HCT116 (cell line): ENCODE data around the gene RPUSD3. TPM values are rescaled to one million over a fixed set of nuclear protein-coding genes. Genes with fewer than 3 reads are reported as not detected.

Experiments
- ATAC-seq: fragments of 200-7000 bp; cut with Tn5 transposase; 2 replicates; pipeline ENCODE4 v1.9.1; 2020; ENCODE audit warnings: mild to moderate bottlenecking, moderate library complexity
- BruUV-seq: library from RNA; stranded (reverse); fragments of 400-500 nt; replicated peaks from 2 replicates; lab custom pipeline; 2021; lab: Mats Ljungman, UMichigan
- CTCF ChIA-PET: fragments of 300-600 bp; sonication (Branson Sonifier 250); formaldehyde crosslinking; loops from one replicate; lab custom pipeline; 2021; ENCODE audit warnings: antibody characterized with exemption; lab: Charles Lee
- POLR2A ChIA-PET: fragments of 300-600, 350-600 bp; sonication (Branson Sonifier 250); formaldehyde crosslinking; loops from one replicate; lab custom pipeline; 2021; ENCODE audit warnings: antibody characterized with exemption; lab: Charles Lee
- RAD21 ChIA-PET, 2 experiments: fragments of 300-600 bp; sonication (Branson Sonifier 250); formaldehyde crosslinking; loops; one replicate each; lab custom pipeline; 2023; ENCODE audit warnings: low total read pairs in 2 of 2; ENCODE audit not compliant: uncharacterized antibody in 2 of 2, unreplicated experiment in 2 of 2, low non-redundant PET in 1 of 2; lab: Charles Lee
- DNase-seq: peaks from one replicate; pipeline ENCODE4 v3.0.0-alpha.2; 2010; ENCODE audit warnings: low read depth, low spot score
- H2AFZ ChIP-seq: fragments of 200-600 bp; shearing (Covaris generic), sonication (generic); 2 replicates; pipeline ENCODE4 v1.6.1; 2017; ENCODE audit warnings: low read depth, mixed run types, mixed read lengths, antibody characterized with exemption, low read length; ENCODE audit not compliant: poor library complexity, severe bottlenecking
- H3K27ac ChIP-seq: 2 replicates; pipeline ENCODE4 v1.5.1; 2012; ENCODE audit warnings: low read depth, low read length
- H3K27me3 ChIP-seq: fragments of 200-600 bp; sonication (generic); 2 replicates; pipeline ENCODE4 v1.6.1; 2016; ENCODE audit warnings: mixed run types, low read length, mixed read lengths; ENCODE audit not compliant: insufficient read depth
- H3K36me3 ChIP-seq, 2 experiments: fragments of 200-500 bp in 1 of 2; fragments of 200-600 bp in 1 of 2; sonication (Bioruptor generic) in 1 of 2; sonication (generic) in 1 of 2; 2 replicates each; pipeline versions ENCODE4 v1.5.1 to v1.6.1; 2014 to 2016; ENCODE audit warnings: low read length in 2 of 2, inconsistent platforms in 1 of 2, mixed read lengths in 1 of 2, mixed run types in 1 of 2; ENCODE audit not compliant: insufficient read depth in 2 of 2, control insufficient read depth in 1 of 2
- H3K4me1 ChIP-seq, 2 experiments: fragments of 200-600 bp in 1 of 2; sonication (generic) in 1 of 2; 2 replicates each; pipeline versions ENCODE4 v1.5.1 to v1.6.1; 2012 to 2017; ENCODE audit warnings: low read length in 2 of 2, inconsistent platforms in 1 of 2, mild to moderate bottlenecking in 1 of 2, mixed read lengths in 1 of 2, mixed run types in 1 of 2, moderate library complexity in 1 of 2; ENCODE audit not compliant: insufficient read depth in 2 of 2, control insufficient read depth in 1 of 2
- H3K4me2 ChIP-seq: fragments of 200-600 bp; sonication (generic); 2 replicates; pipeline ENCODE4 v1.6.1; 2017; ENCODE audit warnings: mixed run types, low read length, mixed read lengths
- H3K4me3 ChIP-seq, 2 experiments: fragments of 200-600 bp in 1 of 2; sonication (generic) in 1 of 2; replicated peaks in 1 of 2; 2 replicates each; pipeline ENCODE4 v1.5.1; 2011 to 2016; ENCODE audit warnings: low read length in 2 of 2, control low read depth in 1 of 2, low read depth in 1 of 2, mild to moderate bottlenecking in 1 of 2, mixed read lengths in 1 of 2, mixed run types in 1 of 2
- H3K79me2 ChIP-seq: fragments of 200-600 bp; sonication (generic); 2 replicates; pipeline ENCODE4 v1.6.1; 2017; ENCODE audit warnings: mild to moderate bottlenecking, mixed run types, low read length, moderate library complexity, mixed read lengths; ENCODE audit not compliant: insufficient read depth
- H3K9ac ChIP-seq: fragments of 200-600 bp; sonication (generic); 2 replicates; pipeline ENCODE4 v1.6.1; 2016; ENCODE audit warnings: low read length, mixed read lengths
- H3K9me2 ChIP-seq: fragments of 200-600 bp; sonication (generic), shearing (Covaris generic); 2 replicates; pipeline ENCODE4 v1.6.1; 2017; ENCODE audit warnings: mixed run types, mild to moderate bottlenecking, moderate library complexity; ENCODE audit not compliant: insufficient read depth
- H3K9me3 ChIP-seq, 2 experiments: fragments of 200-500 bp in 1 of 2; fragments of 200-600 bp in 1 of 2; sonication (Bioruptor generic) in 1 of 2; sonication (generic) in 1 of 2; 2 replicates each; pipeline ENCODE4 v1.6.1; 2014 to 2017; ENCODE audit warnings: low read length in 2 of 2, mixed read lengths in 2 of 2, inconsistent platforms in 1 of 2, low read depth in 1 of 2, mild to moderate bottlenecking in 1 of 2, mixed run types in 1 of 2, moderate library complexity in 1 of 2; ENCODE audit not compliant: control insufficient read depth in 1 of 2, insufficient read depth in 1 of 2
- H4K20me1 ChIP-seq: fragments of 200-600 bp; sonication (generic), shearing (Covaris generic); 2 replicates; pipeline ENCODE4 v1.6.1; 2017; ENCODE audit warnings: mixed run types, mild to moderate bottlenecking, moderate library complexity; ENCODE audit not compliant: insufficient read depth
- EZH2 ChIP-seq: fragments of 200-600 bp; sonication (generic); IDR thresholded peaks from 2 replicates; pipeline ENCODE4 v1.6.1; 2017; ENCODE audit warnings: antibody characterized with exemption, mixed run types
- POLR2A ChIP-seq: IDR thresholded peaks from 2 replicates; pipeline ENCODE4 v1.7.0; 2011; ENCODE audit warnings: borderline replicate concordance; ENCODE audit not compliant: insufficient read depth, insufficient read length; ENCODE audit errors: extremely low read depth
- POLR2AphosphoS5 ChIP-seq: IDR thresholded peaks from 2 replicates; pipeline ENCODE4 v1.6.1; 2011; ENCODE audit warnings: mild to moderate bottlenecking, low read depth, low read length, moderate library complexity
- SP1 ChIP-seq: IDR thresholded peaks from 2 replicates; pipeline ENCODE4 v1.6.1; 2012; ENCODE audit warnings: low read depth
- YY1 ChIP-seq: IDR thresholded peaks from 2 replicates; pipeline ENCODE4 v1.6.1; 2011; ENCODE audit warnings: low read length, low read depth, moderate library complexity, mild to moderate bottlenecking; ENCODE audit not compliant: insufficient replicate concordance; ENCODE audit errors: extremely low read depth
- ZFX ChIP-seq: fragments of 450-650 bp; IDR thresholded peaks from 2 replicates; pipeline ENCODE4 v1.6.1; 2017
- ZNF274 ChIP-seq: fragments of 200-500 bp; sonication (Bioruptor generic); IDR thresholded peaks from 2 replicates; pipeline ENCODE4 v1.6.1; 2014; ENCODE audit warnings: mild to moderate bottlenecking, low read depth, low read length, inconsistent platforms
- intact Hi-C: fragments of 100-400 bp; cut with micrococcal nuclease; formaldehyde crosslinking; loops from 2 replicates; pipeline ENCODE4 v1.10.0; 2022
- total RNA-seq: library from RNA; stranded (reverse); gene quantifications from one replicate; pipeline ENCODE4 v1.2.1, GENCODE V29; 2021; ENCODE audit not compliant: unreplicated experiment
- TF ChIP-seq, protein P1 (sequence below), 3 experiments: fragments of 200-600 bp in 1 of 3; sonication (generic) in 1 of 3; IDR thresholded peaks in 2 of 3; conservative IDR thresholded peaks in 1 of 3; 2 replicates each; pipeline ENCODE4 v1.5.1; 2012 to 2017; ENCODE audit warnings: low read depth in 2 of 3, low read length in 2 of 3, antibody characterized with exemption in 1 of 3, borderline replicate concordance in 1 of 3, control low read depth in 1 of 3, mild to moderate bottlenecking in 1 of 3, mixed read lengths in 1 of 3, mixed run types in 1 of 3, moderate library complexity in 1 of 3; ENCODE audit not compliant: insufficient read depth in 1 of 3

Gene RPUSD3
- total RNA-seq, 1 experiment from 2014 or later: 58.0 TPM

DNA sequence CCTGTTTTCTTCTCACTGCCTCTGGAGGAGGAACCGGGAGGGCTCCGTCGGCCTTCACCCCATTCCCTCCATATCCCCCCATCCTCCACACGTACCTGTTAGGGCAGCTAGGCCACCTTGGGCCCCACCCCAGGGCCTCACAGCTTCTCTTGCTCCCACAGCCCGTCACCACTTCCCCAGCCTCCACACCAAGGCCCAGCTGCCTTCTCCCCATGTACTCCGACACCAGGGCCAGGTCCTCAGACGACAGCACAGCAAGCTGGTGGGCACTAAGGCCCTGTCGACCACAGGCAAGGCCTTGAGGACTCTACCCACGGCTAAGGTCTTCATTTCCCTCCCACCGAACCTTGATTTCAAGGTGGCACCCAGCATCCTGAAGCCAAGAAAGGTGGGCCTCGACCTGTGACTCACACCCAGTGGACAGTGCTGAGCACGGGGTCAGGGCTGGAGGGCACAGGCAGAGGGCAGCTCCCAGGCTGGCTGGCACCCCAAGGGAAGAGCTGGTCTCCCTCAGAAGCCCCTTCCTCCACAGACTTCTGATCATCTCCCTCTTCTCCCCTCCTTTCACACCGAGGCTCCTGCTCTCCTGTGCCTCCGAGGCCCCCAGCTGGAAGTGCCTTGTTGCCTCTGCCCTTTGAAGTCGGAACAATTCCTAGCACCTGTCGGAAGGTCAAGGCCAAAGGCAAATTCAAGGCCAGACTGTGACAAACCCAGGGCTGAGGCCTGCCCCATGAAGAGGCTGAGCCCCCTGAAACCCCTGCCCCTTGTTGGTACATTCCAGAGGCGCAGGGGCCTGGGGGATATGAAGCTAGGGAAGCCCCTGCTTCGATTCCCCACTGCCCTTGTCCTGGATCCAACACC, 9.1 kb downstream of the RPUSD3 start:
- ChIA-PET RAD21 (no interaction called here), POLR2A (no interaction called here), CTCF (no interaction called here)
- intact Hi-C loops: no loop called here
- Histone ChIP-seq H3K4me2 (no peak overlapping the region), H3K4me1 (no peaks in the 10 kb centered on the region), H3K27me3 (no peaks in the 10 kb centered on the region), H3K9ac (no peak overlapping the region), H3K4me3 (no peak overlapping the region), H4K20me1 (no peaks in the 10 kb centered on the region), H3K27ac (no peak overlapping the region), H2AFZ (no peak overlapping the region), H3K36me3 (peaks cover 8 to 9% of the 10 kb centered on the region in 2 experiments; a peak in 3 of 4 replicates), H3K9me2 (no peaks in the 10 kb centered on the region), H3K79me2 (no peaks in the 10 kb centered on the region), H3K9me3 (no peaks in the 10 kb centered on the region)
- DNase-seq: no peak
- no peak for TF ChIP-seq EZH2
- TF ChIP-seq ZFX: no peak
- TF ChIP-seq ZNF274: no peak
- TF ChIP-seq, protein P1, sequence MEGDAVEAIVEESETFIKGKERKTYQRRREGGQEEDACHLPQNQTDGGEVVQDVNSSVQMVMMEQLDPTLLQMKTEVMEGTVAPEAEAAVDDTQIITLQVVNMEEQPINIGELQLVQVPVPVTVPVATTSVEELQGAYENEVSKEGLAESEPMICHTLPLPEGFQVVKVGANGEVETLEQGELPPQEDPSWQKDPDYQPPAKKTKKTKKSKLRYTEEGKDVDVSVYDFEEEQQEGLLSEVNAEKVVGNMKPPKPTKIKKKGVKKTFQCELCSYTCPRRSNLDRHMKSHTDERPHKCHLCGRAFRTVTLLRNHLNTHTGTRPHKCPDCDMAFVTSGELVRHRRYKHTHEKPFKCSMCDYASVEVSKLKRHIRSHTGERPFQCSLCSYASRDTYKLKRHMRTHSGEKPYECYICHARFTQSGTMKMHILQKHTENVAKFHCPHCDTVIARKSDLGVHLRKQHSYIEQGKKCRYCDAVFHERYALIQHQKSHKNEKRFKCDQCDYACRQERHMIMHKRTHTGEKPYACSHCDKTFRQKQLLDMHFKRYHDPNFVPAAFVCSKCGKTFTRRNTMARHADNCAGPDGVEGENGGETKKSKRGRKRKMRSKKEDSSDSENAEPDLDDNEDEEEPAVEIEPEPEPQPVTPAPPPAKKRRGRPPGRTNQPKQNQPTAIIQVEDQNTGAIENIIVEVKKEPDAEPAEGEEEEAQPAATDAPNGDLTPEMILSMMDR (IDR thresholded peaks at IDR 0.05 in 2 of 3, conservative IDR thresholded peaks at IDR 0.05 in 1 of 3; ENCODE audit: borderline replicate concordance in 1 of 3, insufficient read depth in 1 of 3, low read depth in 2 of 3, low read length in 2 of 3): no peak
- TF ChIP-seq POLR2A: no peak
- no peak for TF ChIP-seq POLR2AphosphoS5
- TF ChIP-seq YY1: no peak
- no peak for TF ChIP-seq SP1
- no peak for ATAC-seq
- BruUV-seq: no TSS peak
